ENCODE data around the gene TCTN1. TPM values are rescaled to one million over a fixed set of nuclear protein-coding genes. Genes with fewer than 3 reads are reported as not detected.
A peak's percentile ranks its signal among the peaks of the same experiment; 100 is the strongest.

TCTN1 gene
- total and polyA plus RNA-seq, 2 of the 13 experiments (the other 11 are each of a cell fraction or from before 2014, with no cell fraction given) = 13.6 to 16.0 TPM

DNA sequence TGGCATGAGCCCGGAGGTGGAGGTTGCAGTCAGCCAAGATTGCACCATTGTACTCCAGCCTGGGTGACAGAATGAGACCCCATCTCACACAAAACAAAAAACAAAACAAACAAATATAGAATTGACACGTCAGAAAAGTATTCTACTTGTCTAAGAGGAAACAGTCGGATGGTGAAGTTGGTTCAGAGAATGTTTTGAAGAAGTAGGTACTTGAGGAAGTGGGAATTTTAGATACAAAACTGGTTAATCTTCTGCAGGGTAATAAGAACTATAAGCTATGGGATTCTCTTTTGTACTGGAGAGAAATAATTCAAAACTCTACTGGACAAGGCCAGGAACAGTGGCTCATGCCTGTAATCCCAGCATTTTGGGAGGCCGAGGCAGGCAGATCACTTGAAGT is 14.6 kb upstream of the TCTN1 start:
- TF ChIP-seq GATAD2A (CRISPR knock-in tag; IDR thresholded peaks at IDR 0.05) = no peak
- no peak for TF ChIP-seq PHB2 (IDR thresholded peaks at IDR 0.05; ENCODE audit: partially characterized antibody)
- DNase-seq (ENCODE audit: low spot score) = no peak
- Histone ChIP-seq H3K27ac (ENCODE audit: extremely low read length, insufficient read depth, low read length) (no peak overlapping the region), H3K9ac (ENCODE audit: insufficient read depth, low read depth, low read length) (no peak overlapping the region), H3K36me3 (replicated peaks in 1 of 2; ENCODE audit: control insufficient read depth in 1 of 2, insufficient read depth in 2 of 2, low read length in 2 of 2) (no peaks in the 10 kb centered on the region), H3K9me3 (ENCODE audit: low read length) (no peaks in the 10 kb centered on the region), H3K4me2 (ENCODE audit: low read depth, low read length) (no peak overlapping the region), H3K4me3 (replicated peaks in 1 of 3; ENCODE audit: insufficient read depth in 1 of 3, low read depth in 2 of 3, low read length in 3 of 3) (no peak overlapping the region), H4K20me1 (ENCODE audit: insufficient read depth, low read length) (no peaks in the 10 kb centered on the region), H2AFZ (ENCODE audit: low read length) (no peak overlapping the region), H3K79me2 (ENCODE audit: insufficient read depth, low read length) (no peaks in the 10 kb centered on the region), H3K27me3 (ENCODE audit: control insufficient read depth in 1 of 2, insufficient read depth in 2 of 2, low read length in 2 of 2) (no peaks in the 10 kb centered on the region), H3K4me1 (ENCODE audit: insufficient read depth, low read length) (peaks cover 15% of the 10 kb centered on the region)
- in situ Hi-C loops (cut with HindIII; ENCODE audit: extremely low pct_ligation_motif_present, low pct_unique_long_range_greater_than_20kb) = loop anchor here (25.0 kb wide), 1 partner anchor 487 kb away; the partner anchor contains the start of gene IFT81
- no peak for FAIRE-seq
- WGBS (ENCODE audit: low lambda C conversion rate) = 89% methylated on average over 4 of the region's 4 CpGs
- intact Hi-C loops (cut with micrococcal nuclease; ENCODE audit: unreplicated experiment) = no loop called here
- no peak for ATAC-seq
- BruUV-seq (replicated peaks) = no TSS peak
- CTCF ChIA-PET (ENCODE audit: low intra/inter-chr PET ratio, low total read pairs) = interaction anchor here (0.6 to 5.2 kb wide), 4 partner anchors 17 to 87 kb away, joined by 3 to 171 read pairs (median 21); no protein-coding TSS in a partner anchor
- POLR2A ChIA-PET = interaction anchor here (0.7 kb wide), 1 partner anchor 42 kb away, joined by 3 read pairs; no protein-coding TSS in a partner anchor

DNA sequence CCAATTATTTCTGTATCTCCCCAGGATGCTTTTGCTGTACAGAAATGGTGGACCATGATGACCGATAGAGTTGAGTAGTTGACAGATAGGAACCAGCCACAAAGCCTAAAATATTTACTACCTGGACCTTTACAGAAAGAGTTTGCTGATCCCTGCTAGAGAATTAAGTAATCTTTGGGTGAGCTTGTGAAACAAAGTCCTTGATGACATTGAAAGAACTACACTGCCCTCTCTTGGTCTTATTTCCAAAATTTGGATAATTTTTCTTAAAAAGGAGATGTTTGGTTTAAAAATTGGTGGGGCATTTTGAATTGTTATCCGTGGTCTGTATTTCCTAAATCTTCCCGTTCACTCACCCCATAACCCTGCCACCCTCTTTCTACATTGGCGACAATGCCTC is 13.7 kb upstream of the TCTN1 start:
- H3K79me2 ChIP-seq (ENCODE audit: insufficient read depth, low read length) = no peaks in the 10 kb centered on the region
- intact Hi-C loops (cut with micrococcal nuclease; ENCODE audit: unreplicated experiment) (loop anchor here (1.0 kb wide), 2 partner anchors 48 to 151 kb away; no protein-coding TSS in a partner anchor), in situ Hi-C loops (cut with HindIII; ENCODE audit: extremely low pct_ligation_motif_present, low pct_unique_long_range_greater_than_20kb) (loop anchor here (5.0 kb wide), 2 partner anchors 88 to 148 kb away; partner anchors contain the start of gene ARPC3)
- no peaks in the 10 kb centered on the region for H3K27me3 ChIP-seq (ENCODE audit: control insufficient read depth in 1 of 2, insufficient read depth in 2 of 2, low read length in 2 of 2)
- 0 out of 2 replicates have a peak overlapping the region, but pooled peaks have one; percentile 18 for H3K4me2 ChIP-seq (ENCODE audit: low read depth, low read length)
- peaks cover 15% of the 10 kb centered on the region for H3K4me1 ChIP-seq (ENCODE audit: insufficient read depth, low read length)
- FAIRE-seq = no peak
- ATAC-seq = no peak; the same call in 2 of the 3 replicates
- no peak overlapping the region for H2AFZ ChIP-seq (ENCODE audit: low read length)
- no TSS peak for BruUV-seq (replicated peaks)
- WGBS (ENCODE audit: low lambda C conversion rate) = 3% methylated on average over 4 of the region's 4 CpGs
- H3K9me3 ChIP-seq (ENCODE audit: low read length) = no peaks in the 10 kb centered on the region
- DNase-seq (ENCODE audit: low spot score) = peak; percentile 70
- no peak overlapping the region for H3K27ac ChIP-seq (ENCODE audit: extremely low read length, insufficient read depth, low read length)
- no peaks in the 10 kb centered on the region for H4K20me1 ChIP-seq (ENCODE audit: insufficient read depth, low read length)
- no peaks in the 10 kb centered on the region for H3K36me3 ChIP-seq (replicated peaks in 1 of 2; ENCODE audit: control insufficient read depth in 1 of 2, insufficient read depth in 2 of 2, low read length in 2 of 2)
- H3K9ac ChIP-seq (ENCODE audit: insufficient read depth, low read depth, low read length) = no peak overlapping the region
- POLR2A ChIA-PET = interaction anchor here (1.1 to 2.9 kb wide), 2 partner anchors 9 to 150 kb away, joined by 4 to 11 read pairs; partner anchors contain the start of gene ARPC3
- H3K4me3 ChIP-seq (replicated peaks in 1 of 3; ENCODE audit: insufficient read depth in 1 of 3, low read depth in 2 of 3, low read length in 3 of 3) = no peak overlapping the region
- CTCF ChIA-PET (ENCODE audit: low intra/inter-chr PET ratio, low total read pairs) = interaction anchor here (1.2 to 5.2 kb wide), 6 partner anchors 47 to 150 kb away, joined by 3 to 171 read pairs (median 8); partner anchors contain the start of genes ARPC3, FAM216A and GPN3
- TF ChIP-seq ZNF350 (CRISPR knock-in tag; IDR thresholded peaks at IDR 0.05; ENCODE audit: borderline replicate concordance, low read depth) (no peak), NFE2L1 (CRISPR knock-in tag; IDR thresholded peaks at IDR 0.05; ENCODE audit: borderline replicate concordance) (no peak), MIXL1 (CRISPR knock-in tag; IDR thresholded peaks at IDR 0.05) (peak; percentile 41; the same call in 1 of the 2 replicates), SMAD3 (CRISPR knock-in tag; IDR thresholded peaks at IDR 0.05) (peak; percentile 66; the same call in 1 of the 2 replicates), PPARG (CRISPR knock-in tag; conservative IDR thresholded peaks at IDR 0.05) (0 out of 2 replicates have a peak, but pooled peaks have one; percentile 18), REPIN1 (CRISPR knock-in tag; IDR thresholded peaks at IDR 0.05; ENCODE audit: borderline replicate concordance, low read depth) (no peak), ZNF441 (CRISPR knock-in tag; IDR thresholded peaks at IDR 0.05; ENCODE audit: borderline replicate concordance) (no peak), MXD4 (CRISPR knock-in tag; IDR thresholded peaks at IDR 0.05) (no peak), CEBPB (IDR thresholded peaks at IDR 0.05; ENCODE audit: borderline replicate concordance, low read depth, low read length) (peak; percentile 96)
- TF ChIP-seq, protein P1, sequence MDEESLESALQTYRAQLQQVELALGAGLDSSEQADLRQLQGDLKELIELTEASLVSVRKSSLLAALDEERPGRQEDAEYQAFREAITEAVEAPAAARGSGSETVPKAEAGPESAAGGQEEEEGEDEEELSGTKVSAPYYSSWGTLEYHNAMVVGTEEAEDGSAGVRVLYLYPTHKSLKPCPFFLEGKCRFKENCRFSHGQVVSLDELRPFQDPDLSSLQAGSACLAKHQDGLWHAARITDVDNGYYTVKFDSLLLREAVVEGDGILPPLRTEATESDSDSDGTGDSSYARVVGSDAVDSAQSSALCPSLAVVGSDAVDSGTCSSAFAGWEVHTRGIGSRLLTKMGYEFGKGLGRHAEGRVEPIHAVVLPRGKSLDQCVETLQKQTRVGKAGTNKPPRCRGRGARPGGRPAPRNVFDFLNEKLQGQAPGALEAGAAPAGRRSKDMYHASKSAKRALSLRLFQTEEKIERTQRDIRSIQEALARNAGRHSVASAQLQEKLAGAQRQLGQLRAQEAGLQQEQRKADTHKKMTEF (CRISPR knock-in tag; IDR thresholded peaks at IDR 0.05) = peak; percentile 23; the same call in 1 of the 2 replicates
- TF ChIP-seq, protein P2, sequence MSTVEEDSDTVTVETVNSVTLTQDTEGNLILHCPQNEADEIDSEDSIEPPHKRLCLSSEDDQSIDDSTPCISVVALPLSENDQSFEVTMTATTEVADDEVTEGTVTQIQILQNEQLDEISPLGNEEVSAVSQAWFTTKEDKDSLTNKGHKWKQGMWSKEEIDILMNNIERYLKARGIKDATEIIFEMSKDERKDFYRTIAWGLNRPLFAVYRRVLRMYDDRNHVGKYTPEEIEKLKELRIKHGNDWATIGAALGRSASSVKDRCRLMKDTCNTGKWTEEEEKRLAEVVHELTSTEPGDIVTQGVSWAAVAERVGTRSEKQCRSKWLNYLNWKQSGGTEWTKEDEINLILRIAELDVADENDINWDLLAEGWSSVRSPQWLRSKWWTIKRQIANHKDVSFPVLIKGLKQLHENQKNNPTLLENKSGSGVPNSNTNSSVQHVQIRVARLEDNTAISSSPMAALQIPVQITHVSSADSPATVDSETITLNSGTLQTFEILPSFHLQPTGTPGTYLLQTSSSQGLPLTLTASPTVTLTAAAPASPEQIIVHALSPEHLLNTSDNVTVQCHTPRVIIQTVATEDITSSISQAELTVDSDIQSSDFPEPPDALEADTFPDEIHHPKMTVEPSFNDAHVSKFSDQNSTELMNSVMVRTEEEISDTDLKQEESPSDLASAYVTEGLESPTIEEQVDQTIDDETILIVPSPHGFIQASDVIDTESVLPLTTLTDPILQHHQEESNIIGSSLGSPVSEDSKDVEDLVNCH (CRISPR knock-in tag; IDR thresholded peaks at IDR 0.05) = no peak
